GM23338 (cell line): ENCODE results near the gene IL12A.

Experiments used
- CREB1 ChIP-seq: fragments of 250-450 bp; sonication (Bioruptor Pico); IDR thresholded peaks from 2 replicates; pipeline ENCODE4 v1.5.0; 2020; ENCODE audit warnings: low read depth, mild to moderate bottlenecking, moderate library complexity
- EZH2 ChIP-seq: fragments of 200-600 bp; sonication (generic); IDR thresholded peaks from one replicate; pipeline ENCODE4 v1.8.0; 2017; ENCODE audit warnings: antibody characterized with exemption, mild to moderate bottlenecking, low read depth; ENCODE audit not compliant: unreplicated experiment
- EZH2phosphoT487 ChIP-seq: fragments of 200-600 bp; sonication (generic); IDR thresholded peaks from one replicate; pipeline ENCODE4 v1.8.1; 2018; ENCODE audit warnings: antibody characterized with exemption; ENCODE audit not compliant: unreplicated experiment
- JUNB ChIP-seq: IDR thresholded peaks from one replicate; pipeline ENCODE4 v1.6.1; 2016; ENCODE audit warnings: antibody characterized with exemption; ENCODE audit not compliant: unreplicated experiment
- NANOG ChIP-seq: IDR thresholded peaks from 2 replicates; pipeline ENCODE4 v1.6.1; 2016; ENCODE audit warnings: antibody characterized with exemption, borderline replicate concordance
- POLR2AphosphoS5 ChIP-seq: IDR thresholded peaks from 2 replicates; pipeline ENCODE4 v1.6.1; 2016; ENCODE audit warnings: antibody characterized with exemption, low read depth
- STAT1 ChIP-seq: IDR thresholded peaks from one replicate; pipeline ENCODE4 v1.6.1; 2016; ENCODE audit warnings: antibody characterized with exemption; ENCODE audit not compliant: unreplicated experiment
- ZNF331 ChIP-seq: fragments of 250-450 bp; sonication (Bioruptor Pico); IDR thresholded peaks from 2 replicates; pipeline ENCODE4 v1.5.0; 2020; ENCODE audit warnings: low read depth, mild to moderate bottlenecking, moderate library complexity
- TF ChIP-seq, protein P1 (sequence below), 2 experiments: fragments of 200-600 bp in 1 of 2; sonication (generic) in 1 of 2; conservative IDR thresholded peaks; 2 replicates each; pipeline versions ENCODE4 v1.5.1 to v1.6.1; 2016 to 2017; ENCODE audit warnings: antibody characterized with exemption in 2 of 2, low read depth in 2 of 2, mild to moderate bottlenecking in 2 of 2, moderate library complexity in 1 of 2
- TF ChIP-seq, protein P2 (sequence below): IDR thresholded peaks from one replicate; pipeline ENCODE4 v1.6.1; 2018; ENCODE audit warnings: antibody characterized with exemption; ENCODE audit not compliant: unreplicated experiment
- TF ChIP-seq, protein P3 (sequence below): IDR thresholded peaks from 2 replicates; pipeline ENCODE4 v1.6.1; 2016; ENCODE audit warnings: antibody characterized with exemption

DNA sequence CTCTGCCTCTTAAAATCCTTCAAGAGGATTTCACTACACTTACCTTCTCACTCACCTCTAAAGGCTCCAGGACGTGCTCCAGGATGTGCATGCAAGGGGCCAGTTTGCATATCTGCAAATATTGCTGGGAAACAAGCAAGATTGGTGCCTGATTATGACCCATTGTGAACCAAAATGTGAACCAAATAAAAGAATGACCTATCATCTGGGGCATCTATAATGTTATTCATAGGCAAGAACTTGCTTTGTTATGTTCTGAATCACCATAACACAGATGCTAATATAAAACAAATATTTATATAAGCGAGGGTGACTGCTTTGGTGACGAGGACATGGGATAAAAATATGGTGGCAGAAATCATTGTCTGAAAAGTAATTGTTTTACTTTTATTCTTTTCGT lies 5.5 kb downstream of the IL12A start:
- TF ChIP-seq, protein P1, sequence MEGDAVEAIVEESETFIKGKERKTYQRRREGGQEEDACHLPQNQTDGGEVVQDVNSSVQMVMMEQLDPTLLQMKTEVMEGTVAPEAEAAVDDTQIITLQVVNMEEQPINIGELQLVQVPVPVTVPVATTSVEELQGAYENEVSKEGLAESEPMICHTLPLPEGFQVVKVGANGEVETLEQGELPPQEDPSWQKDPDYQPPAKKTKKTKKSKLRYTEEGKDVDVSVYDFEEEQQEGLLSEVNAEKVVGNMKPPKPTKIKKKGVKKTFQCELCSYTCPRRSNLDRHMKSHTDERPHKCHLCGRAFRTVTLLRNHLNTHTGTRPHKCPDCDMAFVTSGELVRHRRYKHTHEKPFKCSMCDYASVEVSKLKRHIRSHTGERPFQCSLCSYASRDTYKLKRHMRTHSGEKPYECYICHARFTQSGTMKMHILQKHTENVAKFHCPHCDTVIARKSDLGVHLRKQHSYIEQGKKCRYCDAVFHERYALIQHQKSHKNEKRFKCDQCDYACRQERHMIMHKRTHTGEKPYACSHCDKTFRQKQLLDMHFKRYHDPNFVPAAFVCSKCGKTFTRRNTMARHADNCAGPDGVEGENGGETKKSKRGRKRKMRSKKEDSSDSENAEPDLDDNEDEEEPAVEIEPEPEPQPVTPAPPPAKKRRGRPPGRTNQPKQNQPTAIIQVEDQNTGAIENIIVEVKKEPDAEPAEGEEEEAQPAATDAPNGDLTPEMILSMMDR (conservative IDR thresholded peaks at IDR 0.05; ENCODE audit: low read depth in 2 of 2), result no peak
- TF ChIP-seq POLR2AphosphoS5 (no peak), CREB1 (CRISPR knock-in tag) (no peak), STAT1 (no peak), EZH2 (no peak), EZH2phosphoT487 (no peak), ZNF331 (CRISPR knock-in tag) (no peak), NANOG (no peak), JUNB (no peak)
- TF ChIP-seq, protein P2, sequence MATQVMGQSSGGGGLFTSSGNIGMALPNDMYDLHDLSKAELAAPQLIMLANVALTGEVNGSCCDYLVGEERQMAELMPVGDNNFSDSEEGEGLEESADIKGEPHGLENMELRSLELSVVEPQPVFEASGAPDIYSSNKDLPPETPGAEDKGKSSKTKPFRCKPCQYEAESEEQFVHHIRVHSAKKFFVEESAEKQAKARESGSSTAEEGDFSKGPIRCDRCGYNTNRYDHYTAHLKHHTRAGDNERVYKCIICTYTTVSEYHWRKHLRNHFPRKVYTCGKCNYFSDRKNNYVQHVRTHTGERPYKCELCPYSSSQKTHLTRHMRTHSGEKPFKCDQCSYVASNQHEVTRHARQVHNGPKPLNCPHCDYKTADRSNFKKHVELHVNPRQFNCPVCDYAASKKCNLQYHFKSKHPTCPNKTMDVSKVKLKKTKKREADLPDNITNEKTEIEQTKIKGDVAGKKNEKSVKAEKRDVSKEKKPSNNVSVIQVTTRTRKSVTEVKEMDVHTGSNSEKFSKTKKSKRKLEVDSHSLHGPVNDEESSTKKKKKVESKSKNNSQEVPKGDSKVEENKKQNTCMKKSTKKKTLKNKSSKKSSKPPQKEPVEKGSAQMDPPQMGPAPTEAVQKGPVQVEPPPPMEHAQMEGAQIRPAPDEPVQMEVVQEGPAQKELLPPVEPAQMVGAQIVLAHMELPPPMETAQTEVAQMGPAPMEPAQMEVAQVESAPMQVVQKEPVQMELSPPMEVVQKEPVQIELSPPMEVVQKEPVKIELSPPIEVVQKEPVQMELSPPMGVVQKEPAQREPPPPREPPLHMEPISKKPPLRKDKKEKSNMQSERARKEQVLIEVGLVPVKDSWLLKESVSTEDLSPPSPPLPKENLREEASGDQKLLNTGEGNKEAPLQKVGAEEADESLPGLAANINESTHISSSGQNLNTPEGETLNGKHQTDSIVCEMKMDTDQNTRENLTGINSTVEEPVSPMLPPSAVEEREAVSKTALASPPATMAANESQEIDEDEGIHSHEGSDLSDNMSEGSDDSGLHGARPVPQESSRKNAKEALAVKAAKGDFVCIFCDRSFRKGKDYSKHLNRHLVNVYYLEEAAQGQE, result no peak
- TF ChIP-seq, protein P3, sequence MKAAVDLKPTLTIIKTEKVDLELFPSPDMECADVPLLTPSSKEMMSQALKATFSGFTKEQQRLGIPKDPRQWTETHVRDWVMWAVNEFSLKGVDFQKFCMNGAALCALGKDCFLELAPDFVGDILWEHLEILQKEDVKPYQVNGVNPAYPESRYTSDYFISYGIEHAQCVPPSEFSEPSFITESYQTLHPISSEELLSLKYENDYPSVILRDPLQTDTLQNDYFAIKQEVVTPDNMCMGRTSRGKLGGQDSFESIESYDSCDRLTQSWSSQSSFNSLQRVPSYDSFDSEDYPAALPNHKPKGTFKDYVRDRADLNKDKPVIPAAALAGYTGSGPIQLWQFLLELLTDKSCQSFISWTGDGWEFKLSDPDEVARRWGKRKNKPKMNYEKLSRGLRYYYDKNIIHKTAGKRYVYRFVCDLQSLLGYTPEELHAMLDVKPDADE, result no peak
